T-helper 22 cell (primary cell): ENCODE results near the gene IGSF22.
A peak's percentile ranks its signal among the peaks of the same experiment; 100 is the strongest.

ENCODE experiments used
- DNase-seq: peaks from one replicate; pipeline ENCODE4 v3.0.0-alpha.2; 2020; ENCODE audit warnings: low read depth

IGSF22 gene

GRCh38 chr11:18713646-18714442, 12.1 kb downstream of the IGSF22 start:
- no peak for DNase-seq

GRCh38 chr11:18710545-18710944, 15.4 kb downstream of the IGSF22 start:
- DNase-seq: no peak

- no peak for DNase-seq
These were observed 16.6 kb downstream of the IGSF22 start for GRCh38 chr11:18709414-18709813.

GRCh38 chr11:18707811-18708340, 18.1 kb downstream of the IGSF22 start:
- DNase-seq: no peak

- peak; percentile 23 for DNase-seq
These were observed 19.4 kb downstream of the IGSF22 start for GRCh38 chr11:18706330-18707243.

GRCh38 chr11:18705651-18706281, 20.2 kb downstream of the IGSF22 start:
- DNase-seq: no peak

- no peak for DNase-seq
These were observed 21.3 kb downstream of the IGSF22 start for GRCh38 chr11:18704698-18705097.

- no peak for DNase-seq
These were observed 21.8 kb downstream of the IGSF22 start for GRCh38 chr11:18704045-18704645.

- DNase-seq: no peak
These were observed 22.8 kb downstream of the IGSF22 start for GRCh38 chr11:18703001-18703763.

- DNase-seq: no peak
These were observed 24.3 kb downstream of the IGSF22 start for GRCh38 chr11:18701614-18702216.

- no peak for DNase-seq
These were observed 25.1 kb downstream of the IGSF22 start for GRCh38 chr11:18700872-18701271.

- DNase-seq: no peak
These were observed 25.6 kb downstream of the IGSF22 start for GRCh38 chr11:18700375-18700774.

- no peak for DNase-seq
These were observed 26.1 kb downstream of the IGSF22 start for GRCh38 chr11:18699848-18700261.

GRCh38 chr11:18699269-18699596, 26.8 kb downstream of the IGSF22 start:
- DNase-seq: no peak

- DNase-seq: peak; percentile 87
These were observed 27.4 kb downstream of the IGSF22 start, which contains the start of gene TMEM86A for GRCh38 chr11:18698341-18699268. TSS of gene TMEM86A (plus strand) at chr11:18698779. CDS start at chr11:18698887, 108 bp downstream.

- no peak for DNase-seq
These were observed 28.4 kb downstream of the IGSF22 start for GRCh38 chr11:18697576-18697975.

- no peak for DNase-seq
These were observed 29.3 kb downstream of the IGSF22 start for GRCh38 chr11:18696638-18697225.

- DNase-seq: no peak
These were observed 32.8 kb downstream of the IGSF22 start for GRCh38 chr11:18692941-18693760.
